ENCODE measurements around the gene KCNAB1. TPM values are rescaled to one million over a fixed set of nuclear protein-coding genes. Genes with fewer than 3 reads are reported as not detected.

Gene KCNAB1
- total RNA-seq, 2 experiments from 2014 or later, result not detected

DNA sequence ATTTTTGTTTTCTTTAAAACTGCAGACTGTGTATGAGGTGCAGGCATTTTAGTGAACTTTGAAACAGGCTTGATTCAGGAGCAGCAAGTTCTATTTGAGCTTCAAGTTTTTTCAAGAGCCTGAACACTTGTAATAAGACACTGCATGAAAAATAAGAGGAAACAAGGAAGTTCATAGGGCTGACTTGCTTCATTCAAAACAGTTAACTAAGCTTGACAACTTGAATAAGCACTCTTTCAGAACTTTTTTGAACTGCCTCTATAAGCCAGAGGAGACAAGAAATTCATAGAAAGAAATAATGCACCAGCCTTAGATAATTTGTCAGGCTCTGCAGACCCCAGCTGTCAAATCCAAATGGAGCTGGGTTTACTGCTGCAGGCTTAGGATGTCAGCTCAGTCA lies 304.4 kb downstream of the KCNAB1 start:
- DNase-seq, result no peak
- intact Hi-C loops (cut with micrococcal nuclease), result no loop called here
- Mint-ChIP-seq H3K27me3 (peaks cover 1% of the 10 kb centered on the region), H3K9me3 (no peaks in the 10 kb centered on the region), H3K27ac (no peak overlapping the region), H3K4me3 (no peak overlapping the region), H3K36me3 (no peaks in the 10 kb centered on the region), H3K4me1 (ENCODE audit: low read depth) (no peaks in the 10 kb centered on the region)
- CTCF ChIA-PET, result interaction anchor here (1.2 kb wide), 1 partner anchor 85 kb away, joined by 3 read pairs; no protein-coding TSS in a partner anchor
- POLR2A ChIA-PET, result no interaction called here

DNA sequence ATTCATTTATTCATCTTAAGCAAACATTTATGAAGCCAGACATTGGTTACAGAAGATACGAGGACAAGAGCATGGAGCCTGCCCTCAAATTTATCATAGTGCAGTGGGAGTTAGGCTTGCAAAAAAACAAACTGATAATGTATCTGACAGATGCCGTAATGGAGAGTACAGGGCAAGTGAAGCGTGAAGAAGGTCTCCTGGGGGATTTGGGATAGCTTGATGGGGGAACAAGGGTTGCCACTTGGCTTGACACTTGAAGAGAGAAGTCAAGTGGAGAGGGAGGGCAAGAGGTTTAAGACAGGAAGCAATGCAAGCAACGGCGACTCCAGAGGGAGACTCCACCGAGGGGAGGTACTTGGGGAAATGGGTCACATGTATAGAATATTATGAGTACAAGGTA lies 305.3 kb downstream of the KCNAB1 start:
- POLR2A ChIA-PET, result no interaction called here
- no peak overlapping the region for H3K4me3 Mint-ChIP-seq
- intact Hi-C loops (cut with micrococcal nuclease), result no loop called here
- DNase-seq, result no peak
- CTCF ChIA-PET, result no interaction called here
- H3K36me3 Mint-ChIP-seq, result no peaks in the 10 kb centered on the region
- H3K9me3 Mint-ChIP-seq, result no peaks in the 10 kb centered on the region
- H3K4me1 Mint-ChIP-seq (ENCODE audit: low read depth), result no peaks in the 10 kb centered on the region
- peaks cover 1% of the 10 kb centered on the region for H3K27me3 Mint-ChIP-seq
- no peak overlapping the region for H3K27ac Mint-ChIP-seq

DNA sequence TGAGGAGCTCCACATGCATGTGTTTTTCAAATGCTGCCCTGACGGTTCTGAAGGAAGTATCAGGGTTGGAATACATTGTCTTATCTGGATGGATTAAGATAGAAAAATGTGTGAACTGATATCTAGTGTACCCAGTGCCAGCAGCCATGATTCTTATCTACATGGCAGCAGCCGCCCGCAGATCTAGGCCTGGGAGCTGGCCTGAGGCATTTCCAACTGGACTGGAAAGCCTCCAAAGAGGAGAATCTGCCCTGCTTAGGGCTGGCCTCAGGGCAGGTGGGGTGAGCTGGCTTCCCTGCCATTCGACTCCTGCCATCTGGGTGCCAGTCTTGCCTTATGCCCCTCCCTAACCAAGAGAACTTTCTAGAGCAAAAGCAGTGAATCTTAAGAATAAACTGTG lies 308.7 kb downstream of the KCNAB1 start:
- no peaks in the 10 kb centered on the region for H3K36me3 Mint-ChIP-seq
- intact Hi-C loops (cut with micrococcal nuclease), result no loop called here
- no peak for DNase-seq
- peaks cover 3% of the 10 kb centered on the region for H3K27me3 Mint-ChIP-seq
- no peaks in the 10 kb centered on the region for H3K9me3 Mint-ChIP-seq
- H3K4me3 Mint-ChIP-seq, result no peak overlapping the region
- peaks cover 2% of the 10 kb centered on the region for H3K4me1 Mint-ChIP-seq (ENCODE audit: low read depth)
- ChIA-PET CTCF (no interaction called here), POLR2A (no interaction called here)
- H3K27ac Mint-ChIP-seq, result no peak overlapping the region

- POLR2A ChIA-PET, result no interaction called here
- no peak for DNase-seq
- CTCF ChIA-PET, result interaction anchor here (1.3 to 1.7 kb wide), 2 partner anchors 11 to 78 kb away, joined by 3 to 5 read pairs; no protein-coding TSS in a partner anchor
- peaks cover 2% of the 10 kb centered on the region for H3K4me1 Mint-ChIP-seq (ENCODE audit: low read depth)
- H3K27me3 Mint-ChIP-seq, result peaks cover 3% of the 10 kb centered on the region
- no peak overlapping the region for H3K27ac Mint-ChIP-seq
- intact Hi-C loops (cut with micrococcal nuclease), result no loop called here
- no peaks in the 10 kb centered on the region for H3K36me3 Mint-ChIP-seq
- H3K4me3 Mint-ChIP-seq, result no peak overlapping the region
- no peaks in the 10 kb centered on the region for H3K9me3 Mint-ChIP-seq
Observed at GRCh38 chr3:156431334-156432124, 311.2 kb downstream of the KCNAB1 start.

GRCh38 chr3:156432563-156432962 lies 312.2 kb downstream of the KCNAB1 start:
- H3K36me3 Mint-ChIP-seq, result no peaks in the 10 kb centered on the region
- intact Hi-C loops (cut with micrococcal nuclease), result no loop called here
- ChIA-PET CTCF (interaction anchor here (1.3 to 1.7 kb wide), 2 partner anchors 10 to 77 kb away, joined by 3 to 5 read pairs; no protein-coding TSS in a partner anchor), POLR2A (no interaction called here)
- H3K4me1 Mint-ChIP-seq (ENCODE audit: low read depth), result peaks cover 2% of the 10 kb centered on the region
- peaks cover 2% of the 10 kb centered on the region for H3K27me3 Mint-ChIP-seq
- no peak for DNase-seq
- no peak overlapping the region for H3K4me3 Mint-ChIP-seq
- no peak overlapping the region for H3K27ac Mint-ChIP-seq
- H3K9me3 Mint-ChIP-seq, result no peaks in the 10 kb centered on the region

- no peak for DNase-seq
Observed at GRCh38 chr3:156433138-156433537, 312.8 kb downstream of the KCNAB1 start.

GRCh38 chr3:156433910-156434309 lies 313.5 kb downstream of the KCNAB1 start:
- Mint-ChIP-seq H3K9me3 (no peaks in the 10 kb centered on the region), H3K4me1 (ENCODE audit: low read depth) (peaks cover 2% of the 10 kb centered on the region), H3K27me3 (peaks cover 2% of the 10 kb centered on the region), H3K4me3 (no peak overlapping the region), H3K36me3 (no peaks in the 10 kb centered on the region), H3K27ac (no peak overlapping the region)
- intact Hi-C loops (cut with micrococcal nuclease), result no loop called here
- ChIA-PET CTCF (interaction anchor here (0.7 kb wide), 1 partner anchor 248 kb away, joined by 4 read pairs; no protein-coding TSS in a partner anchor), POLR2A (no interaction called here)
- DNase-seq, result no peak

More at GRCh38 chr3:156433138-156433537, 312.8 kb downstream of the KCNAB1 start:
- intact Hi-C loops (cut with micrococcal nuclease), result no loop called here
- Mint-ChIP-seq H3K27me3 (peaks cover 2% of the 10 kb centered on the region), H3K9me3 (no peaks in the 10 kb centered on the region), H3K4me3 (no peak overlapping the region), H3K36me3 (no peaks in the 10 kb centered on the region), H3K27ac (no peak overlapping the region), H3K4me1 (ENCODE audit: low read depth) (peaks cover 2% of the 10 kb centered on the region)
- ChIA-PET CTCF (no interaction called here), POLR2A (no interaction called here)

DNA sequence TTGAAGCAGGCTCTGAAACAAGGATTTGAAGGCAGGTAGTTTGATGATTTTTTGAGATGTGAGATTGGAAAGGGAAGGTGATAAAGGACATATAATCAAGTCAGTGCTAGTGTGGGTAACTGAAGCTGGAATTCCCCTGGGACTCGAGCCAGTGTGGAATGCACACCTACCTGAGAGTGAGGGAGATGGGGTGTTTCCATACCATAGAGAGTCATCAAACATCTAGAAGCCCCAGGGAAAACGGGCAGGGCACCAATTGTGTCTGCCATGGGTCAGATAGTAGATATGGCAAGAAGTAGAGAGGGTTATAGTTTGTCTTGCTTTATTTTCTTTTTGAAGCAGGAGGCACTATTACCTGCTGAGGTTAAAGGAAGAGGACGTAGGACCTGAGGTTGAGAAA lies 314.5 kb downstream of the KCNAB1 start:
- ChIA-PET CTCF (no interaction called here), POLR2A (no interaction called here)
- peaks cover 2% of the 10 kb centered on the region for H3K27me3 Mint-ChIP-seq
- H3K4me3 Mint-ChIP-seq, result no peak overlapping the region
- H3K36me3 Mint-ChIP-seq, result no peaks in the 10 kb centered on the region
- H3K4me1 Mint-ChIP-seq (ENCODE audit: low read depth), result peaks cover 2% of the 10 kb centered on the region
- no peaks in the 10 kb centered on the region for H3K9me3 Mint-ChIP-seq
- DNase-seq, result no peak
- H3K27ac Mint-ChIP-seq, result no peak overlapping the region
- intact Hi-C loops (cut with micrococcal nuclease), result no loop called here

DNA sequence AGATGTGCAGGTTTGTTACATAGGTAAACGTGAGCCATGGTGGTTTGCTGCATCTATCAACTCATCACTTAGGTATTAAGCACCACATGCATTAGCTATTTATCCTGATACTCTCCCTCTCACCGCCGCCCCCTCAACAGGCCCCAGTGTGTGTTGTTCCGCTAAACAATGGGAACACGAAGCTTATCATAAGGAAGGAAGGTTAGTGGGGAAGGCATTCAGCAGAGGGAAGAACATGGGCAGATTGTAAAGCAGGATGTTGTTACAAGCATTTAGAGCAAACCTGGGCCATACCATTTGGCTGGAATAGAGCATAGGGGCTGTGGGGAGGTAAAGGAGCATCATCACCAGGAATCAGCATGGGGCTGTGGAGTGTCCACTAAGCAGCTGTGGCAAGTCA lies 322.7 kb downstream of the KCNAB1 start:
- Mint-ChIP-seq H3K4me3 (no peak overlapping the region), H3K27me3 (peaks cover 5% of the 10 kb centered on the region), H3K4me1 (ENCODE audit: low read depth) (no peaks in the 10 kb centered on the region), H3K27ac (no peak overlapping the region), H3K36me3 (no peaks in the 10 kb centered on the region), H3K9me3 (no peaks in the 10 kb centered on the region)
- intact Hi-C loops (cut with micrococcal nuclease), result no loop called here
- no peak for DNase-seq
- POLR2A ChIA-PET, result no interaction called here
- CTCF ChIA-PET, result interaction anchor here (0.9 to 1.7 kb wide), 4 partner anchors 13 to 67 kb away, joined by 3 to 6 read pairs (median 4); no protein-coding TSS in a partner anchor

GRCh38 chr3:156445117-156446090 lies 325.0 kb downstream of the KCNAB1 start:
- Mint-ChIP-seq H3K9me3 (no peaks in the 10 kb centered on the region), H3K36me3 (no peaks in the 10 kb centered on the region), H3K27ac (no peak overlapping the region), H3K4me3 (no peak overlapping the region), H3K4me1 (ENCODE audit: low read depth) (no peaks in the 10 kb centered on the region), H3K27me3 (peaks cover 4% of the 10 kb centered on the region)
- CTCF ChIA-PET, result interaction anchor here (1.1 kb wide), 1 partner anchor 63 kb away, joined by 4 read pairs; no protein-coding TSS in a partner anchor
- intact Hi-C loops (cut with micrococcal nuclease), result no loop called here
- no peak for DNase-seq
- POLR2A ChIA-PET, result no interaction called here

GRCh38 chr3:156448300-156448699 lies 327.9 kb downstream of the KCNAB1 start:
- H3K4me1 Mint-ChIP-seq (ENCODE audit: low read depth), result no peaks in the 10 kb centered on the region
- no peak overlapping the region for H3K4me3 Mint-ChIP-seq
- peak; percentile 46 for DNase-seq
- intact Hi-C loops (cut with micrococcal nuclease), result loop anchor here (1.0 kb wide), 1 partner anchor 61 kb away; no protein-coding TSS in a partner anchor
- H3K36me3 Mint-ChIP-seq, result no peaks in the 10 kb centered on the region
- POLR2A ChIA-PET, result no interaction called here
- H3K9me3 Mint-ChIP-seq, result no peaks in the 10 kb centered on the region
- no peaks in the 10 kb centered on the region for H3K27me3 Mint-ChIP-seq
- H3K27ac Mint-ChIP-seq, result no peak overlapping the region
- CTCF ChIA-PET, result interaction anchor here (2.2 to 3.3 kb wide), 3 partner anchors 63 to 299 kb away, joined by 11 to 20 read pairs (median 15); no protein-coding TSS in a partner anchor
